Activated naive CD4-positive, alpha-beta T cell treated with anti-CD3 and anti-CD28 coated beads for 36 hours (primary cell): ENCODE results near the gene PNPLA5. TPM values are rescaled to one million over a fixed set of nuclear protein-coding genes. Genes with fewer than 3 reads are reported as not detected.

Experiments
- CTCF ChIA-PET: fragments of 350-600 bp; sonication (Branson Sonifier 250); formaldehyde crosslinking; loops from one replicate; lab custom pipeline; 2021; ENCODE audit warnings: antibody characterized with exemption; lab: Charles Lee
- DNase-seq: peaks from one replicate; pipeline ENCODE4 v3.0.0-alpha.2; 2020
- H3K27ac Mint-ChIP-seq: one replicate; pipeline ENCODE4 v1.8.0; 2021; ENCODE audit warnings: mild to moderate bottlenecking, mixed read lengths
- H3K27me3 Mint-ChIP-seq: one replicate; pipeline ENCODE4 v1.8.0; 2021; ENCODE audit warnings: low read depth, mixed read lengths
- H3K36me3 Mint-ChIP-seq: one replicate; pipeline ENCODE4 v1.8.0; 2021; ENCODE audit warnings: low read depth, mixed read lengths
- H3K4me1 Mint-ChIP-seq: one replicate; pipeline ENCODE4 v1.8.0; 2021; ENCODE audit warnings: low read depth, mixed read lengths
- H3K4me3 Mint-ChIP-seq: one replicate; pipeline ENCODE4 v1.8.0; 2021; ENCODE audit warnings: mild to moderate bottlenecking, moderate library complexity, mixed read lengths
- H3K9me3 Mint-ChIP-seq: one replicate; pipeline ENCODE4 v1.8.0; 2021; ENCODE audit warnings: mixed read lengths
- intact Hi-C: fragments of 100-400 bp; cut with micrococcal nuclease; formaldehyde crosslinking; loops from one replicate; pipeline ENCODE4 v1.15.1; 2023
- total RNA-seq, 2 experiments: library from RNA; stranded (reverse); gene quantifications; one replicate each; pipeline ENCODE4 v1.2.3, GENCODE V29; 2021

Gene PNPLA5
- total RNA-seq, 2 experiments from 2014 or later, result not detected

GRCh38 chr22:43895986-43896645 lies 4.3 kb upstream of the PNPLA5 start:
- Mint-ChIP-seq H3K36me3 (no peaks in the 10 kb centered on the region), H3K27ac (no peak overlapping the region), H3K27me3 (peaks cover 12% of the 10 kb centered on the region), H3K4me3 (no peak overlapping the region), H3K4me1 (no peaks in the 10 kb centered on the region), H3K9me3 (no peaks in the 10 kb centered on the region)
- DNase-seq, result no peak
- intact Hi-C loops, result no loop called here
- CTCF ChIA-PET, result no interaction called here

GRCh38 chr22:43894122-43894521 lies 2.3 kb upstream of the PNPLA5 start:
- CTCF ChIA-PET, result no interaction called here
- no peaks in the 10 kb centered on the region for H3K36me3 Mint-ChIP-seq
- intact Hi-C loops, result no loop called here
- H3K27me3 Mint-ChIP-seq, result peaks cover 22% of the 10 kb centered on the region
- H3K4me1 Mint-ChIP-seq, result no peaks in the 10 kb centered on the region
- no peaks in the 10 kb centered on the region for H3K9me3 Mint-ChIP-seq
- DNase-seq, result no peak
- no peak overlapping the region for H3K27ac Mint-ChIP-seq
- no peak overlapping the region for H3K4me3 Mint-ChIP-seq

- Mint-ChIP-seq H3K36me3 (no peaks in the 10 kb centered on the region), H3K9me3 (no peaks in the 10 kb centered on the region), H3K4me1 (no peaks in the 10 kb centered on the region), H3K27ac (no peak overlapping the region), H3K4me3 (no peak overlapping the region), H3K27me3 (peaks cover 27% of the 10 kb centered on the region)
- CTCF ChIA-PET, result no interaction called here
- no peak for DNase-seq
- intact Hi-C loops, result no loop called here
Observed at GRCh38 chr22:43893266-43893665, 1.5 kb upstream of the PNPLA5 start.

- intact Hi-C loops, result no loop called here
- CTCF ChIA-PET, result no interaction called here
- Mint-ChIP-seq H3K9me3 (no peaks in the 10 kb centered on the region), H3K27me3 (peaks cover 30% of the 10 kb centered on the region), H3K4me1 (no peaks in the 10 kb centered on the region), H3K4me3 (no peak overlapping the region), H3K27ac (no peak overlapping the region), H3K36me3 (no peaks in the 10 kb centered on the region)
- DNase-seq, result no peak
Observed at GRCh38 chr22:43892183-43892894, 526 bp upstream of the PNPLA5 start.

- no peaks in the 10 kb centered on the region for H3K9me3 Mint-ChIP-seq
- H3K36me3 Mint-ChIP-seq, result no peaks in the 10 kb centered on the region
- CTCF ChIA-PET, result no interaction called here
- intact Hi-C loops, result no loop called here
- H3K4me1 Mint-ChIP-seq, result no peaks in the 10 kb centered on the region
- no peak for DNase-seq
- peaks cover 34% of the 10 kb centered on the region for H3K27me3 Mint-ChIP-seq
- no peak overlapping the region for H3K27ac Mint-ChIP-seq
- no peak overlapping the region for H3K4me3 Mint-ChIP-seq
Observed at GRCh38 chr22:43890901-43891331, 897 bp downstream of the PNPLA5 start.

- H3K9me3 Mint-ChIP-seq, result no peaks in the 10 kb centered on the region
- H3K4me1 Mint-ChIP-seq, result no peaks in the 10 kb centered on the region
- H3K36me3 Mint-ChIP-seq, result no peaks in the 10 kb centered on the region
- DNase-seq, result no peak
- no peak overlapping the region for H3K4me3 Mint-ChIP-seq
- CTCF ChIA-PET, result interaction anchor here (1.2 to 2.4 kb wide), 2 partner anchors 12 to 56 kb away, joined by 3 to 6 read pairs; no protein-coding TSS in a partner anchor
- H3K27me3 Mint-ChIP-seq, result peaks cover 38% of the 10 kb centered on the region
- intact Hi-C loops, result no loop called here
- H3K27ac Mint-ChIP-seq, result no peak overlapping the region
Observed at GRCh38 chr22:43889860-43890253, 2.0 kb downstream of the PNPLA5 start.

- Mint-ChIP-seq H3K4me3 (no peak overlapping the region), H3K4me1 (no peaks in the 10 kb centered on the region), H3K36me3 (no peaks in the 10 kb centered on the region), H3K27me3 (peaks cover 41% of the 10 kb centered on the region), H3K27ac (no peak overlapping the region), H3K9me3 (no peaks in the 10 kb centered on the region)
- no peak for DNase-seq
- intact Hi-C loops, result no loop called here
- CTCF ChIA-PET, result interaction anchor here (1.2 to 2.4 kb wide), 2 partner anchors 11 to 57 kb away, joined by 3 to 6 read pairs; no protein-coding TSS in a partner anchor
Observed at GRCh38 chr22:43889201-43889859, 2.5 kb downstream of the PNPLA5 start.

GRCh38 chr22:43888740-43889139 lies 3.1 kb downstream of the PNPLA5 start:
- no peak overlapping the region for H3K4me3 Mint-ChIP-seq
- H3K9me3 Mint-ChIP-seq, result no peaks in the 10 kb centered on the region
- DNase-seq, result no peak
- peaks cover 41% of the 10 kb centered on the region for H3K27me3 Mint-ChIP-seq
- CTCF ChIA-PET, result interaction anchor here (1.2 to 2.4 kb wide), 2 partner anchors 11 to 57 kb away, joined by 3 to 6 read pairs; no protein-coding TSS in a partner anchor
- intact Hi-C loops, result no loop called here
- H3K4me1 Mint-ChIP-seq, result no peaks in the 10 kb centered on the region
- H3K36me3 Mint-ChIP-seq, result no peaks in the 10 kb centered on the region
- no peak overlapping the region for H3K27ac Mint-ChIP-seq

- H3K27me3 Mint-ChIP-seq, result peaks cover 40% of the 10 kb centered on the region
- no peaks in the 10 kb centered on the region for H3K4me1 Mint-ChIP-seq
- CTCF ChIA-PET, result interaction anchor here (0.9 to 3.4 kb wide), 4 partner anchors 10 to 64 kb away, joined by 4 to 14 read pairs (median 4); no protein-coding TSS in a partner anchor
- no peak for DNase-seq
- no peaks in the 10 kb centered on the region for H3K9me3 Mint-ChIP-seq
- no peaks in the 10 kb centered on the region for H3K36me3 Mint-ChIP-seq
- no peak overlapping the region for H3K4me3 Mint-ChIP-seq
- H3K27ac Mint-ChIP-seq, result no peak overlapping the region
- intact Hi-C loops, result no loop called here
Observed at GRCh38 chr22:43887391-43887790, 4.4 kb downstream of the PNPLA5 start.

GRCh38 chr22:43886231-43886630 lies 5.6 kb downstream of the PNPLA5 start:
- Mint-ChIP-seq H3K27me3 (peaks cover 32% of the 10 kb centered on the region), H3K9me3 (no peaks in the 10 kb centered on the region), H3K4me1 (no peaks in the 10 kb centered on the region), H3K27ac (no peak overlapping the region), H3K4me3 (no peak overlapping the region), H3K36me3 (no peaks in the 10 kb centered on the region)
- no peak for DNase-seq
- intact Hi-C loops, result no loop called here
- CTCF ChIA-PET, result interaction anchor here (0.7 to 3.4 kb wide), 4 partner anchors 35 to 145 kb away, joined by 3 to 14 read pairs (median 4); no protein-coding TSS in a partner anchor

GRCh38 chr22:43885786-43886185 lies 6.0 kb downstream of the PNPLA5 start:
- H3K4me1 Mint-ChIP-seq, result no peaks in the 10 kb centered on the region
- no peak for DNase-seq
- H3K4me3 Mint-ChIP-seq, result no peak overlapping the region
- no peaks in the 10 kb centered on the region for H3K9me3 Mint-ChIP-seq
- H3K27me3 Mint-ChIP-seq, result peaks cover 30% of the 10 kb centered on the region
- H3K27ac Mint-ChIP-seq, result no peak overlapping the region
- CTCF ChIA-PET, result interaction anchor here (1.1 to 3.4 kb wide), 3 partner anchors 13 to 60 kb away, joined by 3 to 14 read pairs (median 3); no protein-coding TSS in a partner anchor
- intact Hi-C loops, result no loop called here
- H3K36me3 Mint-ChIP-seq, result no peaks in the 10 kb centered on the region

GRCh38 chr22:43885319-43885671 lies 6.5 kb downstream of the PNPLA5 start:
- intact Hi-C loops, result no loop called here
- Mint-ChIP-seq H3K27me3 (peaks cover 29% of the 10 kb centered on the region), H3K27ac (no peak overlapping the region), H3K9me3 (no peaks in the 10 kb centered on the region), H3K4me1 (no peaks in the 10 kb centered on the region), H3K36me3 (no peaks in the 10 kb centered on the region), H3K4me3 (no peak overlapping the region)
- CTCF ChIA-PET, result interaction anchor here (0.5 to 3.4 kb wide), 15 partner anchors 9 to 498 kb away, joined by 3 to 14 read pairs (median 3); no protein-coding TSS in a partner anchor
- no peak for DNase-seq
